Hepatocyte (in vitro differentiated cells): Measurements from ENCODE around the gene CXCL10.

ENCODE experiments used
- CTCF ChIP-seq: fragments of 200-600 bp; sonication (generic); IDR thresholded peaks from 2 replicates; pipeline ENCODE4 v1.5.1; 2016; ENCODE audit warnings: antibody characterized with exemption, mild to moderate bottlenecking; ENCODE audit not compliant: poor library complexity
- EZH2 ChIP-seq: fragments of 200-600 bp; sonication (generic); IDR thresholded peaks from 2 replicates; pipeline ENCODE4 v1.6.1; 2016; ENCODE audit warnings: antibody characterized with exemption, mild to moderate bottlenecking, borderline replicate concordance

DNA sequence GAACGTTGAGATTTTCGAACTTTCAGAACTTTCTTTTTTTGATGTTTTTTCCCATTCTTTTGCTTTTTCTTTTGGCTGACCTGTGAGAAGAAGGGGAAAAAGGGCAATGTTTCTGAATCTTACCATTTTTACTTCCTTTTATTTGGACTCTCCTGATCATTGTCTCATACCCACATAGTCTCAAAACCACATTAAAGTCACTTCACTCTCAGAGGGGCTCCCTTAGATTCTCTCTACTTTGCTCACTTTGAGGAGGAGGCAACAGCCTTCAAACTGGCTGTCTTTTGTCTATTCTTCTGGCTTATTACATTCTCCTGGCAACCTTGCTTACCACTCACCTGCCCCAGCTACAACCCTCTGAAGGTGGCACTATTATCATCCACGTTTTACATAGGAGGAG, 19.7 kb downstream of the CXCL10 start:
- TF ChIP-seq EZH2 (no peak), CTCF (no peak)
